DMS153 (cell line): ENCODE measurements around the gene WDFY4.

ENCODE experiments used
- DNase-seq: peaks from one replicate; lab custom pipeline; 2025; lab: John Stamatoyannopoulos, UW

WDFY4 gene

DNA sequence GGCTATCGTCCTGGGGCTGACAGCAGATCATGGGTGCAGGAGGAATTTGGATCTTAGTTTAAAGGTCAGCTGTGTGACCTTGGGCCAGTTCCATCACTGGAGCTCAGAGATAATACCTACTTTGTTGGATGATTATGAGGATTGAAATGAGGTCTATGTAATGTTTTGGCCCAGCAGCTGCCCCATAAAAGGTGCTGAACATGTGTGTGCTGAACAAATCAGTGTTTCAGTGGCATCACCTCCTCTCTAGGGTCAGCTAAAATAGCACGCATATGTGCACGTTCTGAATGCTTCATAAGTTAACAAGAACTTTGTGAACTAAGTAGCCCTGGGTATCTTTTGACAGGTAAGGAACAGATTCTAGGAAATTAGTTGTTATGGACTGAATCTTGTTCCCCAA is 339.8 kb downstream of the WDFY4 start:
- no peak for DNase-seq

DNA sequence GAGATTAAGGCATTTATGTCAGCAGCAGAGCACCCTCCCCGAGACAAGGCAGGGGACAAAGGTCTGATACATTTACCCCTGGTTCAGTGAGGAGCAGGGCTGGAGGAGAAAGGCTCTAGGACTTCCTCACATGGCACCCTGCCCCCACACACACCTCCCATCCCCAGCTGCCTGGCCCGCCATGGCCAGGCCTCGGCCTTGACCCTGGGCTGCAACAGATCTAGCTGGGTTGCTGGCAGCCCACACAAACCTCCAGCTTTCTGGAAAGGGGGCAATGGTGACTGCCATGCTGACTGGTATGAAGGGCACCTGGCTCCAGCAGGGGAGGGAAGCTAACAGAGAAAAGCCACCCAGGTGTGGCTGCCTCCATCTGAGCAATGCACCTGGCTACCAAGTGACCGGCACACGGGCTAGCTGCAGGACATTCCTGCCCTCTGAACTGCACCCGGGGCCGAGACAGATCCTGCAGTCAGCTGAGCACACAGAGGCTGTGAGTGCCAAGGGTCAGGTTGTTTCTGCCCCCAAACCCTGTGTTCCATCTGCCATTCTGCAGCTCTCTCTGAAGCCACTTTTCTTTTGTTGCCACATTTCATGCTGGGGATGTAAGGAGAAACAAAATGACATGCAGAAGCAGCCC is 340.8 kb downstream of the WDFY4 start:
- no peak for DNase-seq

DNA sequence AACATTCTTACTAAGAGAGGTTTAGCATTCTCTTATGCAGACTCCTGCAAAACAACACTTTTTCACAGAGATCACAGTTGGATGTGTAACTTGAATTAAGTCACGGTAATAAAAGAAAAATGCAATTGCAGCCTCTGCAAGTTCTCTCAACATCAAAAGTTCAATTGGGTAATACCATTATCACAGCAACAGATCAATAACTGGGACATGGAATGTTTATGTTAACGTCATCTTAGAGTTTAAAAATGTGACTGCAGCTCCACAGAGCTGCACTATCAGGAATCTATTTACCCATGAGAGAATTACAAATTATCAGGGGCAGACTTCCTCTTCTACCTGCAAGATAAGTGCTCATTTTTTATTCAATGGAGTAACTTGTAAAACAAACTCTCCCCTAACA is 344.0 kb downstream of the WDFY4 start:
- no peak for DNase-seq

DNA sequence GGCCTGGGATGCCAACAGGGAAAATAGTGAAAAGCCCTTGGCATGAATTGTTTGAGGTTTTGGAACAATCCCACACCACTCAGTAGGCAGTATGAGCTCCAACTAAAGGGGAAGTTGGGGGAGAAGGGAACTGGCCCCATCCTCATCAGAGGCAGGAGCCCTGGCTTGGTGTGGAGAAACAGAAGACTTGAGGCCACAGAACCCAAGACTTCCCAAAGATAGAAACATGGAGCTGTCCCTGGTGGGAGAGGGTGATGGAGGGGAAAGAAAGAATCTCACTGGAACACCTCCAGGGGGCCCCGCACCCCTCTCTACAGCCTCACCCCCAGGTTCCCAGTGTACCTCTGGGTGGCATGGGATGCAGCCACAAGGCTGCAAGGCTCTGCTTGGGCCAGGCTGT is 345.0 kb downstream of the WDFY4 start:
- DNase-seq: no peak
